HuH-7 (cell line): ENCODE results near the gene PSMB3.
"Not testable (repeated sequence)": the region's sequence is repeated elsewhere in the genome, so short reads cannot be mapped to it uniquely, and the experiment has no call there.

Experiments used
- DNase-seq: peaks from one replicate; pipeline ENCODE4 v3.0.0; 2011; ENCODE audit warnings: low spot score

Gene PSMB3

GRCh38 chr17:38749223-38750043 is 3.1 kb upstream of the PSMB3 start:
- peak; percentile 65 for DNase-seq

GRCh38 chr17:38750044-38750311 is 2.6 kb upstream of the PSMB3 start:
- no peak for DNase-seq

GRCh38 chr17:38750312-38751121 is 2.0 kb upstream of the PSMB3 start:
- no peak for DNase-seq

- DNase-seq, result no peak
These were observed 1.3 kb upstream of the PSMB3 start for GRCh38 chr17:38751144-38751807.

GRCh38 chr17:38751808-38752307 is 683 bp upstream of the PSMB3 start:
- no peak for DNase-seq

GRCh38 chr17:38753071-38753506 is 548 bp downstream of the PSMB3 start:
- no peak for DNase-seq

- peak; percentile 48 for DNase-seq
These were observed 9.1 kb downstream of the PSMB3 start for GRCh38 chr17:38761612-38762011.

- DNase-seq, result no peak
These were observed 9.7 kb downstream of the PSMB3 start for GRCh38 chr17:38762231-38762630.

GRCh38 chr17:38766341-38766740 is 13.8 kb downstream of the PSMB3 start:
- no peak for DNase-seq

GRCh38 chr17:38768417-38768816 is 15.9 kb downstream of the PSMB3 start:
- DNase-seq, result no peak

GRCh38 chr17:38773258-38773657 is 20.7 kb downstream of the PSMB3 start:
- DNase-seq, result no peak

- DNase-seq, result no peak
These were observed 25.2 kb downstream of the PSMB3 start for GRCh38 chr17:38777641-38778250.

GRCh38 chr17:38779965-38780752 is 27.6 kb downstream of the PSMB3 start:
- DNase-seq, result no peak

- no peak for DNase-seq
These were observed 30.7 kb downstream of the PSMB3 start for GRCh38 chr17:38783227-38783626.

- no peak for DNase-seq
These were observed 33.8 kb downstream of the PSMB3 start for GRCh38 chr17:38786372-38786771.

- not testable (repeated sequence) for DNase-seq
These were observed 35.5 kb downstream of the PSMB3 start for GRCh38 chr17:38787999-38788398.

GRCh38 chr17:38789185-38789584 is 36.6 kb downstream of the PSMB3 start:
- no peak for DNase-seq

GRCh38 chr17:38790148-38790707 is 37.7 kb downstream of the PSMB3 start:
- not testable (repeated sequence) for DNase-seq

GRCh38 chr17:38791162-38791561 is 38.6 kb downstream of the PSMB3 start:
- no peak for DNase-seq

GRCh38 chr17:38794221-38794620 is 41.7 kb downstream of the PSMB3 start:
- DNase-seq, result no peak
